Breast epithelium (tissue), 4 donors: ENCODE results near the gene GLRX. TPM values are rescaled to one million over a fixed set of nuclear protein-coding genes. Genes with fewer than 3 reads are reported as not detected.

Experiments used
- DNase-seq, 2 donors: peaks; one replicate each; pipeline ENCODE4 v3.0.0-alpha.2; 2019; ENCODE audit warnings: low spot score in 2 of 2
- H3K27ac ChIP-seq, 2 donors: fragments of 200-600 bp; sonication (generic) in 1 of 2; one replicate each; pipeline ENCODE4 v1.5.1; 2016 to 2019; ENCODE audit warnings: mild to moderate bottlenecking in 1 of 2
- H3K27me3 ChIP-seq, 2 donors: fragments of 200-600 bp; sonication (generic) in 1 of 2; one replicate each; pipeline versions ENCODE4 v1.5.1 to v1.6.0; 2017 to 2019; ENCODE audit warnings: control low read depth in 1 of 2, mild to moderate bottlenecking in 1 of 2
- H3K36me3 ChIP-seq: fragments of 200-600 bp; one replicate; pipeline ENCODE4 v1.5.1; 2019
- H3K4me1 ChIP-seq, 2 donors: fragments of 200-600 bp; sonication (generic); one replicate each; pipeline ENCODE4 v1.5.1; 2016 to 2019; ENCODE audit warnings: control low read depth in 1 of 2
- H3K4me3 ChIP-seq, 3 donors: fragments of 200-600 bp; sonication (generic); 1 replicate in 2 of 3; 2 replicates in 1 of 3; pipeline ENCODE4 v1.5.1; 2016 to 2019; ENCODE audit warnings: mild to moderate bottlenecking in 3 of 3, moderate library complexity in 2 of 3
- H3K9me3 ChIP-seq, 2 donors: fragments of 200-600 bp; sonication (generic) in 1 of 2; one replicate each; pipeline ENCODE4 v1.5.1; 2016 to 2019; ENCODE audit warnings: control low read depth in 1 of 2
- CTCF ChIP-seq, 3 donors: fragments of 450-650 bp; IDR thresholded peaks; one replicate each; pipeline ENCODE4 v1.5.1; 2016 to 2017; ENCODE audit warnings: antibody characterized with exemption in 3 of 3, mild to moderate bottlenecking in 3 of 3, moderate library complexity in 3 of 3
- POLR2A ChIP-seq: fragments of 450-650 bp; IDR thresholded peaks from one replicate; pipeline ENCODE4 v1.6.1; 2016; ENCODE audit warnings: antibody characterized with exemption, mild to moderate bottlenecking, moderate library complexity
- POLR2AphosphoS5 ChIP-seq, 3 donors: sonication (generic); formaldehyde crosslinking; IDR thresholded peaks; one replicate each; pipeline ENCODE4 v1.6.1; 2017; ENCODE audit warnings: antibody characterized with exemption in 3 of 3
- intact Hi-C: fragments of 100-400 bp; cut with DNase I; formaldehyde crosslinking; loops from one replicate; pipeline ENCODE4 v1.15.1; 2023; ENCODE audit warnings: low total_unique reads
- total RNA-seq, 3 donors: library from RNA; depleted of rRNA; stranded (reverse); fragments of >200 nt; gene quantifications; one replicate each; pipeline ENCODE4 v1.1.0, GENCODE V29; 2016

Gene GLRX
- total RNA-seq, 3 donors from 2014 or later, result 42.1 to 106 (median 72.8) TPM

- no peak for TF ChIP-seq CTCF (IDR thresholded peaks at IDR 0.05)
- no peak for TF ChIP-seq POLR2AphosphoS5 (IDR thresholded peaks at IDR 0.05)
- TF ChIP-seq POLR2A, result no peak
- H3K9me3 ChIP-seq, result no peaks in the 10 kb centered on the region
- H3K27me3 ChIP-seq, result no peaks in the 10 kb centered on the region
- peak overlapping the region; percentile 43 to 72 (median 52) for H3K4me3 ChIP-seq
- intact Hi-C loops, result no loop called here
- peak overlapping the region; percentile 80 for H3K27ac ChIP-seq
- H3K36me3 ChIP-seq, result no peaks in the 10 kb centered on the region
- no peaks in the 10 kb centered on the region for H3K4me1 ChIP-seq
- DNase-seq, result no peak
Observed at GRCh38 chr5:95835682-95836385, 13.3 kb upstream of the GLRX start.

GRCh38 chr5:95832664-95833063, 10.1 kb upstream of the GLRX start:
- TF ChIP-seq POLR2A, result no peak
- no peak for TF ChIP-seq CTCF (IDR thresholded peaks at IDR 0.05)
- TF ChIP-seq POLR2AphosphoS5 (IDR thresholded peaks at IDR 0.05), result no peak
- no peak overlapping the region for H3K27ac ChIP-seq
- H3K27me3 ChIP-seq, result no peaks in the 10 kb centered on the region
- intact Hi-C loops, result no loop called here
- no peaks in the 10 kb centered on the region for H3K9me3 ChIP-seq
- H3K36me3 ChIP-seq, result no peaks in the 10 kb centered on the region
- no peak for DNase-seq
- H3K4me1 ChIP-seq, result no peaks in the 10 kb centered on the region
- H3K4me3 ChIP-seq, result no peak overlapping the region

GRCh38 chr5:95830226-95830625, 7.7 kb upstream of the GLRX start:
- Histone ChIP-seq H3K36me3 (no peaks in the 10 kb centered on the region), H3K27me3 (no peaks in the 10 kb centered on the region), H3K9me3 (no peaks in the 10 kb centered on the region), H3K4me1 (no peaks in the 10 kb centered on the region), H3K4me3 (no peak overlapping the region), H3K27ac (no peak overlapping the region)
- no peak for DNase-seq
- TF ChIP-seq POLR2AphosphoS5 (IDR thresholded peaks at IDR 0.05), result no peak
- no peak for TF ChIP-seq CTCF (IDR thresholded peaks at IDR 0.05)
- TF ChIP-seq POLR2A, result no peak
- intact Hi-C loops, result no loop called here

- DNase-seq, result no peak
- H3K4me3 ChIP-seq, result no peak overlapping the region
- H3K27ac ChIP-seq, result no peak overlapping the region
- no peaks in the 10 kb centered on the region for H3K27me3 ChIP-seq
- no peaks in the 10 kb centered on the region for H3K9me3 ChIP-seq
- TF ChIP-seq POLR2A (no peak), CTCF (IDR thresholded peaks at IDR 0.05) (no peak), POLR2AphosphoS5 (IDR thresholded peaks at IDR 0.05) (no peak)
- intact Hi-C loops, result no loop called here
- H3K4me1 ChIP-seq, result no peaks in the 10 kb centered on the region
- no peaks in the 10 kb centered on the region for H3K36me3 ChIP-seq
Observed at GRCh38 chr5:95827892-95828246, 5.3 kb upstream of the GLRX start.

- TF ChIP-seq CTCF (IDR thresholded peaks at IDR 0.05) (no peak), POLR2A (no peak), POLR2AphosphoS5 (IDR thresholded peaks at IDR 0.05) (no peak)
- Histone ChIP-seq H3K4me3 (no peak overlapping the region), H3K36me3 (no peaks in the 10 kb centered on the region), H3K4me1 (no peaks in the 10 kb centered on the region), H3K27me3 (no peaks in the 10 kb centered on the region), H3K9me3 (no peaks in the 10 kb centered on the region), H3K27ac (no peak overlapping the region)
- intact Hi-C loops, result no loop called here
- no peak for DNase-seq
Observed at GRCh38 chr5:95826949-95827891, 4.7 kb upstream of the GLRX start.
